DMS153 (cell line): ENCODE results near the gene ARHGAP23.
"Not testable (repeated sequence)": the region's sequence is repeated elsewhere in the genome, so short reads cannot be mapped to it uniquely, and the experiment has no call there.

Experiments used
- DNase-seq: peaks from one replicate; lab custom pipeline; 2025; lab: John Stamatoyannopoulos, UW

ARHGAP23 gene

DNA sequence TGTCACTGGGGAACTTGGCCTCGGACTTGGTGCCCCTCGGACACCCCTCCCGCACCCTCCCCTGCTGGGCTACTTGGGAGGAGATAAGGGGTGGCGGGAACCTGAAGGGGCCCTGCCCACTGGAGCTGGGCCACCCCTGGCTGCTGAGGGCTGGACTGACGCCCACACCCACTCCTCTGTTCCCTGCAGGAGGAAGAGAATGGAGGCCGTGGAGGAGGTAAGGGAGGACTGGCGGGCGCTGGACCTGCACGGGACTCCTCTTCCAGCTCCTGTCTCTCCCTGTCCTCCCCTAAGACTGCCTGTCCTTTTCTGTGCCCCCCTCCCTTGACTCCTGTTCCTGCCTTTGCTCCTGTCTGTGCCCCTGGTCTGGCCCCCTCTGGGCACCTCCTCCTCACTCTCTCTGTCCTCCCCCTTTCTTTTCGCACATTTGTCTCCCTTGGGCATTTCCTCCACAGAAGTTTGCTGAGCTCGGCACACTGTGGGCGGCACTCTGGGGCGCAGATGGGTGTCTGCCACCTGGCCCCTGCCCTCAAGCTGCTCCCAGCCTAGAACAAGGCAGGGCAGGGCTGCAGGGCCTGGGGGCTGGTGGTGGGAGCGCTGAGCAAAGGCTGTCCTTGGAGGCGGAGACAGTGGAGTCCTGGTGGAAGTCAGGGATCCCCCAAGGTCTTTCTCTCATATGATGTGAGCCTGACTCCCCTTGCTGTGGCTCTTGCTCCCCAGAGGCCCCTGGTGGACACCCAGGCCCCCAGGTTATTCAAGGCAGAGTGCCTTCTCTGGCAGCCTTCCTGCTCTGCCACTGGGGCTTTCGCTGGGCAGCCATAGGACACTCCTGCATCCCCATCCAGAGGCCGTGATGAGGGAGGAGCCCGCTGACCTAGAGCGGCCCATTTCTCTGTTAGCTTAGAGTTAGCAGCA is 32.7 kb downstream of the ARHGAP23 start:
- no peak for DNase-seq

DNA sequence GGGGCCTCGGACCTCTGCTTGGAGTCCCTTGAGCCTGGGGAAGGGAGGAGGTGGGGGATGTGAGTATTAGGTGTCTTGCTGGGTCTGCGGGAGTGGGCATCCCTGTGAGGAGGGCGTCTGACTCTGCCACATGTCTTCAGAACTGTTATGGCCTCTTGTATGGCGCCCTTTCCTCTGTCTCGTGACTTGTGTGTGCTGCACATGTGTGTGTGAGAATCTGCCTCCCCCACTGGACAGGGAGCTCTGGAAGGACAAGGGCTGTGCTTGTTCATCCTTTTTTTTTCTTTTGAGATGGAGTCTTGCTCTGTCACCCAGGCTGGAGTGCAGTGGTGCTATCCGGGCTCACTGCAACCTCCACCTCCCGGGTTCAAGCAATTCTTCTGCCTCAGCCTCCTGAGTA is 33.4 kb downstream of the ARHGAP23 start:
- DNase-seq, result no peak

DNA sequence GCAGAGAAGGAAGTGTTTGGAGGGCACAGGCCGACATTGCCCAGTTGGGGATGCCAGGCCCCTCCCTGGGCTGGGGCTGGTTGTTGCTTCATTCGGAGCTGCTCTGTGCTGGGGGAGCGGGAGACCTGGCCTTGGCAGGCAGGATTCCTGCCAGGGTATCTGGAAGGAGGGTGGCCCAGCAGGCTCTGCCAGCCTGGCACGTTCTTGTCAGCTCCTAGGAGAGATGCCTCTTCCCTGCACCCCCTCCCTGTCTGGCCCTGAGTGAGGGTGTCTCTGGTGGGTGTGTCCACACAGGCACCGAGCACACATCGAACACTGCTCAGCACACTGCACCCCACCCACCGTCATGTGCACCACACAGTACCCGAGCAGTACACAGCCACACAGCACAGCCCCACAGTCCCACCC is 35.2 kb downstream of the ARHGAP23 start:
- no peak for DNase-seq

DNA sequence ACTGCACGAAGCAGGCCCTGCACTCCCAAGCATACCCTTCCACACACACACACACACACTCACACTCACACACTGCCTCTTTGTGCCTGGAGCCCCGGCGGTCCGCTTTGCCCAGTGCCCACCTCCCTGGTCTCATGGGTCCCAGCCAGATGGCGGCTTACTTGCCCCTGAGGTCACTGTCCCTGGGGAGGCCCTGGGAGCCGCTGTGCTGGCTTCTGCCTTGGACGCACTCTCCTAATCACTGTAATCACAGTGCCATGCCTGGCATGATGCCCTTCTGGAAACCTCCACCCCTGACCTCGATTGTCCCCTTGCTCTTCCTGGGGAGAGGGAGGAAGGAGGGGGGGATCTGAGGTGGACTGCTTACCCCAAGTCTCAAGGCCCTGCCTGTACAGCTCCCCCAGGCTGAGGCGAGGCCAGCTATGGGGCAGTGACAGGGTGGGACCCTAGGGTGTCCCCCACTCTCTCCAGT is 36.0 kb downstream of the ARHGAP23 start:
- DNase-seq, result no peak

DNA sequence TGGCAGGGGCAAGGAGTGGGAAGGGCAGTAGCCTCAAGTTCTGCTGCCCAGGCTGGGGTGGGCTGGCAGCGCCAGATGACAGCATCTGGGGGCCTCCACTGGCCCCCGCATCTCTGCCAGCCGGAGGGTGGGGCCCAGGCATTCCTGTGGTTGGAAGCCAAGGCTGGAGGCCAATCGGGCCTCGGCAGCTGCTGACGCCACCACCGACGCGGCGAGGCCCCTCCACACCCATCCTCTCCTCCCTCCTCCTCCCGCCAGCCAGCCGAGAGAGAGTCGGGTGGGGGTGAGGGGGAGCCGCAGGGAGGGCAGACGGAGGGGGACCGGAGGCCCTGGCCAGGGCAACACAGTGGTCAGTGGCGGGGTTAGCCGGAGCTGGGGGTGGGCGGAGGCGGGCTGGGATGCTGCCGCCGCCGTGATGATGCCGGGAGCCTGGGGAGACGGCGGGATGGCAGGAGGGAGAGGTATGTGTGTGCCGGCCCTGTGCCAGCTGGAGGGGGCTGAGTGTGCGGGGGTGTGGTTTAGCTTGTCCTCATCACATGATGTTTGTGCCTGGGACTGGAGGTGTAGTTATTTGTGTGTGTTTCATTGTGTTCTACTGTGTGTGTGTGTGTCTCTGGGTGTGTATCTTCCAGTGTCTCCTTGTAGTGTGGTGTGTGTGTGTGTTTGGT is 36.6 kb downstream of the ARHGAP23 start:
- DNase-seq, result no peak

DNA sequence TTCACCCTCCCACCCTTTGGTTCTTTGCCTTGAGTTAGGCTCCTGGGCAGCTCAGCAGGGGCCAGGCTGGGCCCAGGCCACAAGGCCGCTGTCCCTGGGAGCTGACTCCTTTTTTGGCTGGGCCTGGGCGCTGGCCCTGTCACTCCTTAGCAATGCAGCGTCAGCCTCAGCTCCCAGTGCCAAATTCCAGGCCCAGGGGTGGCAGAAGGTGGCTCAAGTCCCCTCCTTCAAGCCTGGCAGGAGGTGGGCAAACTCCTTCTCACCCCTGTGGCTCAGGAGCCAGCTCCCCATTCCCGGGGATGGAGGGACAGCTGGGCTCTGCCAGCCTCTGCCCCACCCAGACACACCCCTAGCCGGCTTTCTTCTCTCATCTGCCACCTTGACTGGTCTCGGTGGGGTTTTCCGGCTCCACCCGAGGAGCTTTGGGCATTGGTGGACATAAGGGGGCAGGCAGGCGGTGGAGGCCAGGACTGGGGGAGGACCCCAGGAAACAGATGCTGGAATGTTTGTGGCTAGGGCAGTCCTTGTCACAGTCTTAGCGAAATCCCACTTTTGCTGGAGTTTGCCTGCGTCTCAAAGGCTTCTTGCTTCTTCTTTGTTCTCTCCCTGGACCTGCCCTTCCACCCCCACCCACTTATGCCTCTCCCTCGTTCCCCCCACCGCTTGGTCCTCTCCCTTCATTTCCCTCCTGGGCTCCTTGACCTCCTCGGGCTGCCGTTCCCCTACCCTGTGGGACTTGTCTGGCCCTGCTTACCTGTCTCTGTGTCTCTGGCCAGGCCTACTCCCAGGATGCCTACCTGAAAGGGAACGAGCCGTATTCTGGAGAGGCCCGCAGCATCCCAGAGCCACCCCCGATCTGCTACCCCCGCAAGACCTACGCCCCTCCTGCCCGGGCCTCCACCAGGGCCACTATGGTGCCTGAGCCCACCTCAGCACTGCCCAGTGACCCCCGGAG is 37.4 kb downstream of the ARHGAP23 start:
- no peak for DNase-seq

DNA sequence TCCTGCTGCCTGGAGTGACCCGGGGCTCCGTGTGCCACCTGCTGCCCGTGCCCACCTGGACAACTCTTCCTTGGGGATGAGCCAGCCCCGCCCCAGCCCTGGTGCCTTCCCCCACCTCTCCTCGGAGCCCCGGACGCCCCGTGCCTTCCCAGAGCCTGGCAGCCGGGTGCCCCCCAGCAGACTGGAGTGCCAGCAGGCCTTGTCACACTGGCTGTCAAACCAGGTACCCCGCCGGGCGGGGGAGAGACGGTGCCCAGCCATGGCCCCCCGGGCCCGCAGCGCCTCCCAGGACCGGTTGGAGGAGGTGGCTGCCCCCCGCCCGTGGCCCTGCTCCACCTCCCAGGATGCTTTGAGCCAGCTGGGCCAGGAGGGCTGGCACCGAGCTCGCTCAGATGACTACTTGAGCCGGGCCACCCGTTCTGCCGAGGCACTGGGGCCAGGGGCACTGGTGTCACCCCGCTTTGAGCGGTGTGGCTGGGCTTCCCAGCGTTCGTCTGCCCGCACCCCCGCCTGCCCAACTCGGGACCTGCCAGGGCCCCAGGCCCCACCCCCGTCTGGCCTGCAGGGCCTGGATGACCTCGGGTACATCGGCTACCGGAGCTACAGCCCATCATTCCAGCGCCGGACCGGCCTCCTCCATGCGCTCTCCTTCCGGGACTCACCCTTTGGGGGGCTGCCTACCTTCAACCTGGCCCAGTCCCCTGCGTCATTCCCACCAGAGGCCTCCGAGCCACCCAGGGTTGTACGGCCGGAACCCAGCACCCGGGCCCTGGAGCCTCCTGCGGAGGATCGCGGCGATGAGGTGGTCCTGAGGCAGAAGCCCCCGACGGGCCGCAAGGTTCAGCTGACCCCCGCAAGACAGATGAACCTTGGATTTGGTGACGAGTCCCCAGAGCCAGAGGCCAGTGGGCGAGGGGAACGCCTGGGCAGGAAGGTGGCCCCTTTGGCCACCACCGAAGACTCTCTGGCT is 38.4 kb downstream of the ARHGAP23 start:
- DNase-seq, result no peak

DNA sequence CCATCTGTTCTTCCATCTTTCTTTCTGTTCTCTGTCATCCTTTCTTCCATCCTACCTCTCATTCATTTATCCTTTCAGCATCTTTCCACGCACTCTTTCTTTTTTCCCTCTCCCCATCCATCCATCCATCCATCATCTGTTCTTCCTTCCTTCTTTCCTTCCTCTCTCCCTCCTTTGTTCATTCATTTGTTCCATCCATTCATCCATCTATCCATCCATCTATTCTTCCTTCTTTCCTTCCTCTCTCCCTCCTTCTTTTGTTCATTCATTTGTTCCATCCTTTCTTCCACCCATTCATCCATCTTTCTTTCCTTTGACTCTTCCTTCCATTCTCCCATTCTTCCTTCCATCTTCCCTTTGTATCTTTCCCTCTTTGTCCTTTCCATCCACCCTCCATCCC is 39.2 kb downstream of the ARHGAP23 start:
- DNase-seq, result no peak

DNA sequence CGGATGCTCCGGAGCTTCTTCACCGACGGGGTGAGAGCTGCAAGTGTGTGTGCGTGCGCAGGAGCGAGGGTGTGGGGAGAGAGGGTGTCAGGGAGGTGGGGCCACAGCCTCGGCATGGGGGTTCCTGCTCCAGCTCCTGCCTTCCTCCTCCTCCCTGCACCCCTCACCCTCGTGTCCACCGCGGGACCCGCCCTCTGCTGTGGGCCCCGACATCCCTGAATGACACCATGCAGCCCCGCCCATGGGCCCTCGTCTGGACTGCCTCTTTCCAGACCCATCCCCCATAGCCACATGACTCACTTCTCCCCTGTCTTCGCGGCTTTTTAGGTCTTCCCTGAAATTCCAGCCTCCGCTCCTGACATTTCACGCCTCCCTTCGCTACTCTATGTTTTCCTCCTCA is 41.6 kb downstream of the ARHGAP23 start:
- no peak for DNase-seq

DNA sequence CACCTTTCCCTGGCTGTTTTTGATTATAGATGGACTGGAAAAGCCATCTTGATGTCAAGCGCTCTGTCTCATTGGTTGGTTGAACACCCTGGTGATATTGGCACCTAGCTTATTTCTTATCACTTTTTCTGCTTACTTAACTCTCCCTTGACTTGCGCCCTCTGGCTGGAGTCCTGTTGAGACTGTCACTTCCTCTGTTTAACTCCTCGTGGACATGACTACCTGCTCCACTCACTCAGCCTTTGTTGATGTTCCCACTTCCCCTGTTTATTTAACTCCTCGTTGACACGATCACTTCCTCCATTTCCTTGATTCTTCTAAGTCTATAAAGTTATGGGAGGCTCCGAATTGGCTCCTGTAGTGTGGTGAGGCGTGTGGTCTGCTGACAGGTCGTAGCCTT is 43.0 kb downstream of the ARHGAP23 start:
- DNase-seq, result not testable (repeated sequence)

DNA sequence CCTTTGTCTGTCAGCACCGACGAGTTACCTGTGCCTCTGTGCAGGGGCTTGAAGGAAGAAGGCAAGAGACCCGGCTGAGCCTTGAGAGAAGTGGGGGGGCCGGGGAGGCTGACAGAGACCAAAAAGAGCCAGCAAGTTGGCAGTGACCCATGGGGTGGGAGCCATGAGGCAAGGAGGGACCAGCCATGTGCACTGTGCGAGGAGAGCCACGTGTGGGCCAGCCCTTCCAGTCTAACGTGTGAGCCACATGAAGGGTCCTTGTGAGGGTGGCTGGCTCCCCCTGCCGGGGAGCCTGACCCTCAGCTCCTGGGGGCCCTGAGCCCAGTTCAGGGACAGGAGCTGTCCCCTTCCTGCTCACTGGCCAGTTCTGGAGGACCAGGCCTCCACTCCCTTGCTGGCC is 46.4 kb downstream of the ARHGAP23 start:
- DNase-seq, result not testable (repeated sequence)

DNA sequence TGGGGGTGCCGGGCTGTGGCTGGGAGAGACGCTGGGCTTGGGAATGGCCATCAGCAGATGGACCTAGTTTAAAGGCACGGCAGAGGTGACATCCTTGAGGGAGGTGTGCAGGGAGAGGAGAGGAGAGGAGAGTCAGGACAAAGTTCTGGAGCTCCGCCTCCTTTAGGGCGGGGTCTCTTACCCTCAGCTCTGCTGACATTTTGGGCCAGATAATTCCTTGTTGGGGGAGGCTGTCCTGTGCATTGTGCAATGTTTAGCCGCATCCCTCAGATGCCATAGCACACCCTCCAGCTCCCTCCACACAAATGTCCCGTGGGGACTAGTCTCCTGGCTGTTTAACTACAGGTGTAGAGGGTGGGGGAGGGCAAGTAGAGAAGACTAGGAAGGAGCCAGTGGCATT is 48.3 kb downstream of the ARHGAP23 start:
- DNase-seq, result no peak

DNA sequence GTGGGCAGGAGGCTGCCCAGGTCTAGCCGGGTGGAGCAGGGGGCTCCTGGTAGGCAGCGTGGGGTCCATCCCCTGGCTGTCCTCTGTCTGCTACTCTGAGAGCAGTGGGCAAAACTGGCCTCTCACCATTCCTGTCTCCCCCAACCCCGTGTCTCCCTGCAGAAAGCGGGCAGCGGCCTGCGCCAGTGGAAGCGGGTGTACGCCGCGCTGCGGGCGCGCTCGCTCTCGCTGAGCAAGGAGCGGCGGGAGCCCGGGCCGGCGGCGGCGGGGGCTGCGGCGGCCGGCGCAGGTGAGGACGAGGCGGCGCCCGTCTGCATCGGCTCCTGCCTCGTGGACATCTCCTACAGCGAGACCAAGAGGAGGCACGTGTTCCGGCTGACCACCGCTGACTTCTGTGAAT is 49.2 kb downstream of the ARHGAP23 start:
- not testable (repeated sequence) for DNase-seq

DNA sequence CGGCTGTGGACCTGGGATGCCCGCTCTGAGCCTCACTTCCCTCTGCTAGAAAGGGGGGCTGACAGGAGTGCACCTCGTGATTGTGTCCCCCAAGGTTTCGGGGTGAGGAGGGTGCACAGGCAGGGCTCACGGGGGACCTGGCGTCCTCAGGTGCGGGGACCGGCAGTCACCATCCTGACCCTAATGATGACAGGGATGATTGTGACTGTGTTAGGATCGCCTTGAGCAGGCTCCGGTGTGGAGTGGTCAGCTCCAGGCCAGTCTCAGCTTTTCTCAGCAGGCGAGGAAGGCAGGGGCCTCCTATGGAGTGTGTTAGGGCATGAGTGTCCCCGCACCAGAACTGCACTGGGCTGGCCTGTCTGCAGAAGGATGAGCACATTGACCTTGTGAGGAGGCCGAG is 49.7 kb downstream of the ARHGAP23 start:
- DNase-seq, result not testable (repeated sequence)

DNA sequence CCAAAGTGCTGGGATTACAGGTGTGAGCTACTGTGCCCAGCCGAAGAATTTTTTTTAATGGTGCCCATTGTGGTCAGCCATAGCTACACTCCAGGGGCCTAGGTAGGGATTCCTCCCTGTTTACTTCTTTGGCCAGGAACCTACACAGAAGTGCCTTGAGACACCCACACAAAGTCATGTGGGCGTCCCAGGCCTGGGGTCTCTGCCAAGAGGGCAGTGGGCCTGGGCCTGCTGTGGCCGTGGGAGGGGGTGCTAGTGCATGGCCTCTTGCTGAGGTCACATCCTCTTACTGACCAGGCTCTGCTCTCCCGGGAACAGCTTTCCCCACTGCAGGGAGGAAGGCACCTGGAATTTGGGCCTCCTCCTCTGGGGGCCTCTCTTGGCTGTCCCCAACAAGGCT is 50.4 kb downstream of the ARHGAP23 start:
- DNase-seq, result not testable (repeated sequence)

DNA sequence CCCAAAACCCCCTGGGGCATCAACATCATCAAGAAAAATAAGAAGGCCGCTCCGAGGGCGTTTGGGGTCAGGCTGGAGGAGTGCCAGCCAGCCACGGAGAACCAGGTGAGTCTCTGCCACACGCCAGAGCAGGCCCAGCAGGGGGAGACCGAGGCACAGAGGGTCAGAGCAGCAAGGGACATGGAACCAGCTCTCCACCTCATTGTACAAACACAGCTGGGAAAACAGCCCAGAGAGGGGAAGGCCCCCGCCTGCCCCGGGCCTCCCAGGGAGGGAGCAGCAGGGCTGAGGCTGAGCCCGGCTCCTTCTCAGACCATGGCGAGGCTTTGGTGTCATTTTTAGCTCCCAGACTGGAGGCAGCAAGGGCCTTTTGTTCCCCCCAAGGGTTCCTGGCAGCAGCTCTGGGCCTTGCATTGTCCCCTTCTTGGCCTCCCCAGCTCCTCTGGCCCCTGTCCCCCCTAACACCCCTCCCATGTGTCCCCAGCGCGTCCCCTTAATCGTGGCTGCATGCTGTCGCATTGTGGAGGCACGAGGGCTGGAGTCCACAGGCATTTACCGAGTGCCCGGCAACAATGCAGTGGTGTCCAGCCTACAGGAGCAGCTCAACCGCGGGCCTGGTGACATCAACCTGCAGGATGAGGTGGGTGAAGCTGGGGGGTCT is 53.9 kb downstream of the ARHGAP23 start:
- DNase-seq, result peak; percentile 45

DNA sequence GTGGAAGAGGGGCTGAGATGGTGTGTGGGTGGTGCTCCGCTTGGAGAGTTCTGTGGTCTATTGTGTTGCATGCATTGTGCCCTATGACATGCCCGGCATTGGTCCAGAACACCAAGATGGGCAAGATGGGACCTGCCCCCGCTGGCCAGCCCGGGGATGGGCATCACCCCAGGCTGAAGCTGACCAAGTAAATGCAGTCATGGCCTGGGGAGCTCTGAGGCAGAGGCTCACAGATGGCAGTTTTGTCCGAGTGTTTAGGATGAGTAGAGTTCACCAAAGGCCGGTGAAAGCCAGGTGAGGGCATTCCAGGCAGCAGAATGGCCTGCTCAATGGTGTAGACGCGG is 54.4 kb downstream of the ARHGAP23 start:
- DNase-seq, result not testable (repeated sequence)

DNA sequence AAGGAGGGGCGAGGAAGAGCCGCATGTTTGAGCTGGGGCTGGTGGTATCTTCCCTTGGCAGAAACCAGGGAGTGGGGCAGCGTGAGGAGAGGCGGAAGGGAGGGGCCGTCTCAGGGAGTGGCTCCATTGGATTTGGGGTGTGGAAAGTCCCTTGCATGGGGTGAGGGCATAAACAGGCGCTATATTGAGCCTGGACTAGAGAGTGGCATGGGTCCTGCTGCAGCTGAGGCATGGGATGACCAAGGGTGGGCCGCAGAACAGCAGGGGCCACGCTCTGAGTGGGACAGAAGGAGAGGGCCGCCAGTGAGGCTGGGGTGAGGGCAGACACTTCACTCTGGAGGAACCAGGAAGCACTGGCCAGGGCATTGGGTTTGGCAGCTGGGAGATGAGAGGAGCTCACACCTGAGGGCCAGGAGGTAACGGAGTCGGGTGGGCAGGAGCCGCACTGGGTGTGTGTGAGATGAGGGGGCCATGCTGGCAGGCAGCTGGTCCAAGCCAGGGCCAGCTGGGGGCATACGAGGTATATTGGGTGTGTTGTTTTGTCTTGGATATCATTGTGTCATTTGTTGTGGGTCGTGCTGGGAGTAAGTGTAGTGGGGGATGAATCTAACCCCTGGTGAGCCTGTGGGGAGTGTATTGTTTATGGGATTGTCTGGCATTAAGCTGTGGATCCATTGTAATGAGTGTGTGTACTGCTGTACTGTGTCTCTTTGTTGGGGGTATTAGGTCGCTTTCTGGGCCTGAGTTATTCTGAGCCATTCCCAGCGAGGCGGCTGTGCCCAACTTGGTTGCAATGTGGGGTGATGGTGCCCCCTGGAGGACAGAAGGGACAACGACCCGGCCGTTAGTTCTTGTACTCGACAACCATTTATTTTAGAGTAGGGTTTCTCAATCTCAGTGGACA is 56.2 kb downstream of the ARHGAP23 start:
- peak; percentile 9 for DNase-seq

DNA sequence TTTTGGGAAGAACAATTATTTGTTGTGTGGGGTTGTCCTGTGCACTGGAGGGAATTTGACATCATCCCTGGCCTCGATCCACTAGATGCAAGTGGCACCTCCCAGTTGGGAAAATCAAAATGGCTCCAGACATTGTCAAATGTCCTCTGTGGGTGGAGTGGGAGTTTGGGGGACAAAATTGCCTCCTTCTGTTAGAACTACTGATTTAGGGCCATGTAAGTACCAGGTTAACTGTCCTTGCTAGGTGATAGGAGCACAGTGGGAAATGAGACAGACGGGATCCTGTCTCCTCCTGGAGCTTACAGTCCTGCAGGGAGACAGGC is 56.8 kb downstream of the ARHGAP23 start:
- no peak for DNase-seq
